ENCODE results near the gene FAAP100. TPM values are rescaled to one million over a fixed set of nuclear protein-coding genes. Genes with fewer than 3 reads are reported as not detected.

FAAP100 gene
- total RNA-seq, 1 donor from 2014 or later: 26.0 TPM

DNA sequence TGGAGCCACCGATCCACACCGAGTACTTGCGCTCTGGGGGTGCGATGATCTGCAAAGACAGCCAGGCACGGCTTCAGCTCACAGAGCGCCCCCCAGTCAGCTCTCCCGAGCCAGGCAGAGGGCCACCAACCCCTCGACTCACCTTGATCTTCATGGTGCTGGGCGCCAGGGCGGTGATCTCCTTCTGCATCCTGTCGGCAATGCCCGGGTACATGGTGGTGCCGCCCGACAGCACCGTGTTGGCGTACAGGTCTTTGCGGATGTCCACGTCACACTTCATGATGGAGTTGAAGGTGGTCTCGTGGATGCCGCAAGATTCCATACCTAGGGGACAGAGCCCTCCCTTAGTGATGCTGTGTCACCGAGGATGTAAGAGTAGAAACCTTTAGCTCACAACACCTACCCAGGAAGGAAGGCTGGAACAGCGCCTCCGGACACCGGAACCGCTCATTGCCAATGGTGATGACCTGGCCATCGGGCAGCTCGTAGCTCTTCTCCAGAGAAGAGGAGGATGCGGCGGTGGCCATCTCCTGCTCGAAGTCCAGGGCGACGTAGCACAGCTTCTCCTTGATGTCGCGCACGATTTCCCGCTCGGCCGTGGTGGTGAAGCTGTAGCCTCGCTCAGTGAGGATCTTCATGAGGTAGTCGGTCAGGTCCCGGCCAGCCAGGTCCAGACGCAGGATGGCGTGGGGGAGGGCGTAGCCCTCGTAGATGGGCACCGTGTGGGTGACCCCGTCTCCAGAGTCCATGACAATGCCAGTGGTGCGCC, 41.2 kb downstream of the FAAP100 start:
- peak; percentile 49 for DNase-seq

DNA sequence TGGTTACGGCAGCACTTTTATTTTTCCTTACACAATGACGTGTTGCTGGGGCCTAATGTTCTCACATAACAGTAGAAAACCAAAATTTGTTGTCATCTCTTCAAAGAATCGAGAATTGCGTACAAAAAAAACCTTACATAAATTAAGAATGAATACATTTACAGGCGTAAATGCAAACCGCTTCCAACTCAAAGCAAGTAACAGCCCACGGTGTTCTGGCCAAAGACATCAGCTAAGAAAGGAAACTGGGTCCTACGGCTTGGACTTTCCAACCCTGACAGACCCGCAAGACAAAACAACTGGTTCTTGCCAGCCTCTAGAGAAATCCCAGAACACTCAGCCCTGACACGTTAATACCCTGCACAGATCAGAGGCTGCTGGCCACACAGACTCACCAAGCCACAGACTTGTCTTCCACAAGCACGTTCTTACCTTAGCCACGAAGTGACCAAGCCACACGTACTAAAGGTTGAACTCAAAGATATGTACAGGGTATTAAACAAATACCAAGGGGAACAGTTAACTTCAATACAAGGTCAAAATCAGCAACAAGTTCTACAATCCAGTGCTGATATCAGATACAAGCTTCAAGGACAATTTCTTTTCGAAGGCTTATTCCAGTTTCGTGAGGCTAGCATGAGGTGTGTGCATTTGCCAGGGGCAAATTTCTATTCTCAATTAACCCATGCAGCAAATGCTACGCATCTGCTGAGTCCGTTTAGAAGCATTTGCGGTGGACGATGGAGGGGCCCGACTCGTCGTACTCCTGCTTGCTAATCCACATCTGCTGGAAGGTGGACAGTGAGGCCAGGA, 42.0 kb downstream of the FAAP100 start:
- DNase-seq: peak; percentile 31

DNA sequence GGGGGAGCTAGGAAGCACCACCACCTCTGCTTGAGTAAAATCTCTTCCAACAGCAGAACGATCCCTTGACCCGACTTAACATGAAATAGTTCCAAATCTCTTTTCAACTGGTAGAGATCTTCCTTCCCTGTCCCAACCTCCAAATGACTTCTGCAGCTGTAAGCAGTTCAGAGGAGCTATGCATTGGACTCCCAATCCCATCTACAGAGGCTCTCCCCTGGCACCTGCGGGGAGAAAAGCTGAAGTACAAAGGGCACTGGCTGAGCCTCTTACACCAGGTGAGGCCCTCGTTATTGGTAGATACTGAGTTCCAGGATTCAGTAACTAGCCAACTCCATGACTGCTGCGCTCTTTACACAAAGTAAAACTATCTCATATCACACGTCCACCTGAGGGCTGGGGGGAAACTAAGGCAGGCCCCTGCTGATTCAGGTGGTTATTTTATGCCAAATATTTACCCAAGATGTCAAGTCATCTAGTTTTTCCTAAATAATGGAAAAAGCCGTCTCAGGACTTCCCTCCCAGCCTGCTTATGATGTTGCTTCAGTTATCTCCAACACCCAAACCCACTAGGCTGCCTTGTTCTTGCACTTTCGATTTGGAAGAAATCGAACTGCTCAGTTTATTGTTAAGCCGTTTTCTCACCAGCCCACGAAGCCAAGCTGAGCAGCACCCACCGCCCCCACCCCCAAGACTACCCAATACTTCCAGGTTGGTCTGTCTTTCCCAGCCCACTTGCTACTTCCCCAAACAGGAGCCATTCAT, 42.8 kb downstream of the FAAP100 start:
- peak; percentile 24 for DNase-seq

DNA sequence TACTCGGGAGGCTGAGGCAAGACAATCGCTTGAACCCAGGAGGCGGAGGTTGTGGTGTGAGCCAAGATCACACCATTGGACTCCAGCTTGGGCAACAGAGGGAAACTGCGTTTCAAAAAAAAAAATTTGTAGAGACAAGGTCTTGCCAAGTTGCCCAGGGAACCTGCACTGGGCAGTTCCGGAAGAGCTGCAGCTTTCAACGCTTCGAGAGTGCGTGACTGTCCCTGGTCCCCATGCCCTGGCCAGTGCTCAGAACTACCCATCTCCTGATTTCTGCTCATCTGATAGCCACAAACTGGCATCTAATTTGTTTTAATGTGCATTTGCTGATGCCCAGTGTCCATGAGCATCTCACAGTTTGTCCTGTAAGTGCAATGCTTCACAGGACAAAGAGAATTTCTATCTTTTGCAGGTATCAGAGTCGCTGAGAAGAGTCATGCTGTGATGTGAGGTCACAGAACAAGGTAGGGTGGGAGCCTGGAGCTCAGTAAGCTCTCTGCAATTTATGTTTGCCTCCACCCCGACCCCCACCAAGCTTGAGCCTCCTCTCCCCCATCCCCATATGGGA, 43.4 kb downstream of the FAAP100 start:
- DNase-seq: peak; percentile 55

DNA sequence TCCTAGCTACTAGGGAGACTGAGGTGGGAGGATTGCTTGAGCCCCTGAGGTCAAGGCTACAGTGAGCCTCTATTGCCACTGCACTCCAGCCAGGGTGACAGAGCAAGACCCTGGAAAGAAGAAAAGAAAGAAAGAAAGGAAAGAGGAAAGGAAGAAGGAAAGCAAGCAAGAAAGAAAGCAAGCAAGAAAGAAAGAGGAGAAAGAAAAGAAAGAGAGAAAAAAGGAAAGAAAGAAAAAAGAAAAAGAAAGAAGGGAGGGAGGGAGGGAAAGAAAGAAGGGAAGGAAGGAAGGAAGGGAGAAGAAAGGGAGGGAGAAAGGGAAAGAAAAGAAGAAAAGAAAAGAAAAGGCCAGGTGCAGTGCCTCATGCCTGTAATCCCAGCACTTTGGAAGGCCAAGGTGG, 48.5 kb downstream of the FAAP100 start:
- DNase-seq: no peak

DNA sequence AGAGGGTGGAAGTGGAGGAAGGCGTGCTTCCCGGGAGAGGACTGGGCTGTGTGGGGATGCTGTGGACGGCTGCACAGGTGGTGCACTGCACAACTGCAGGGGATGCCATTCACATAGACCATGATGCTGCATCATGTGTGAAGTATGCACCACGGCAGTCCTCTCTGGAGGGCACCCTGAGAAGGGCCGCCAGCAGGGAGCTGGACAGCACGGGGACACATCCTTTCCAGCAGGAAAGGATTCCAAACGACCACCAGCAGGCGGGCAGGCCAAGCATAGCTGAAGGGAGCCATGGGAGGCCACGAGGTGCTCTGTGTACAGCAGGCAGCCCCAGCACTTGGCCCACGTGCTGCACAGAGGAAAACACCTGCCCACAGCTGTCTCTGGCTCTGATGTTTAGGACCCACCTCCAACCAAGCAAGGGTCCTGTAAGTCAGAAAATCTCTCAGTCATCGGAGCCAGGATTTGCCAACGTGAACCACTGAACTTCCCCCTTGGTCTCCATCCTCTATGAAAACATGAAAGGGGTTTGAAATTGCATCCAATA, 49.6 kb downstream of the FAAP100 start:
- DNase-seq: no peak

DNA sequence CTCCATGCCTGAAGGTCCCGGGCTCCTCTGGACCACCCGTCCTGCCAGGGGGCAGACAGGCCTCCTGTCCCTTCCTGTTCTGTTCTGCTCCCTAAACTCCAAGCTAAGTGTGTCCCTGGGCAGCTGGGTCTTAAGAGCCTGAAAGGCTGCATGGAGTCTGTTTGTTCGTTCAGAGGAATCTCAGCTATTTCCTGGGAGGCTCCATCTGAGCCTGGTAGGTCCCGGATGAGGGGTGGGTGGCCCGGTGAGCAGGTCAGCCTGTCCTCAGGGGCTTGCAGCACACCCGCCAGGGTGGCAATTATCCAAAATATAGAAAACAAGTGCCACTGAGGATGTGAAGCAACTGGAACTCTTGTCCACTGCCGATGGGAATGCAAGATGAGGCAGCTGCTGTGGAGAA, 52.1 kb downstream of the FAAP100 start:
- DNase-seq: peak; percentile 19

DNA sequence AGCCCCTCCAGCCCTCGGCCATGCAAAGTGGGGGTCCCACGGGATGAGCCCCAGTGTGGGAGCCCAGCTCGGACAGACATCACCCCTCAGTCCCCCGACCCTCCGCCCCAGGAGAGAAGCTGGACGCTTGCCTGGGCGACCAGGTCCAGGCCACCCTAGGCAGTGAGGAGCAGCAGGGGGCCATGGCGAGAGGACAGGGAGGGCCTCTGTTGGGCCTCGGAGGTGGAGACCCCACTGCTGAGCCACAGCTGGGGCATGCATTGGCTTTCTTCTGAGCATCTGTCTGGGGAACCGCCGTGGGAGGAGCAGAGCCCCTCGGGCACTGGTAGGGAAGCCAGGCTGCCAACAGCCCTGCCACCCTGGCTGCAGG, 52.6 kb downstream of the FAAP100 start:
- no peak for DNase-seq

DNA sequence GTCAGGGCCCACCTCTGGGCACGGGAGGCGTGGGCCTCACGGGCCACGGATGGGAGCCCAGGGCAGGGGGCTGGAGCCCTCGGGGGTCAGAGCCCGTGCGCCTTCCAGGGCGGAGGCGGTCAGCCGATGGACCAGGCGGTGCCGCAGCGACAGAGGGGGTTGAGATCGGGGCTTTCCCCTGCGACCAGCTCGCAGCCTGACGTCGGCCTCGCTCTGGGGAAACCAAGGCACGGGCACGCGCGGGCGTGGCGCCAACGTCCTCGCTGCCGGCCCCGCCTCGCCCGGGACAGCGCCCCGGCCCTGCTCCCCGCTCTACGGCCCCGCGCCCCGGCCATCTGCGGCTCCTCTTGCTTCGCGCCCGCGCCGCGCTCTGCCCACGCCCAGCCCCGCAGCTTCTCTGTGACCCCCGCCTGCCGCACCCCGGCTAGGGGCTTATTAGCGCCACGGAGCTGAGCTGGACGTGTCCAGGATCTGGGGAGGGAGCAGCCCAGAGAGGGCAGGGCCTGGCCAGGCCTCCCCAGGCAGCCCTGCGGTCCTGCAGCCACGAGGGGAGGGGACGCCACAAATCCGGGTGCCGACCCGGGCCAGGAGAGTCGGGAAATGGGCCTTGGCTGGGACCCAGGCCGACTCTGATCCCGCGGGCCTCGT, 53.1 kb downstream of the FAAP100 start:
- DNase-seq: no peak

DNA sequence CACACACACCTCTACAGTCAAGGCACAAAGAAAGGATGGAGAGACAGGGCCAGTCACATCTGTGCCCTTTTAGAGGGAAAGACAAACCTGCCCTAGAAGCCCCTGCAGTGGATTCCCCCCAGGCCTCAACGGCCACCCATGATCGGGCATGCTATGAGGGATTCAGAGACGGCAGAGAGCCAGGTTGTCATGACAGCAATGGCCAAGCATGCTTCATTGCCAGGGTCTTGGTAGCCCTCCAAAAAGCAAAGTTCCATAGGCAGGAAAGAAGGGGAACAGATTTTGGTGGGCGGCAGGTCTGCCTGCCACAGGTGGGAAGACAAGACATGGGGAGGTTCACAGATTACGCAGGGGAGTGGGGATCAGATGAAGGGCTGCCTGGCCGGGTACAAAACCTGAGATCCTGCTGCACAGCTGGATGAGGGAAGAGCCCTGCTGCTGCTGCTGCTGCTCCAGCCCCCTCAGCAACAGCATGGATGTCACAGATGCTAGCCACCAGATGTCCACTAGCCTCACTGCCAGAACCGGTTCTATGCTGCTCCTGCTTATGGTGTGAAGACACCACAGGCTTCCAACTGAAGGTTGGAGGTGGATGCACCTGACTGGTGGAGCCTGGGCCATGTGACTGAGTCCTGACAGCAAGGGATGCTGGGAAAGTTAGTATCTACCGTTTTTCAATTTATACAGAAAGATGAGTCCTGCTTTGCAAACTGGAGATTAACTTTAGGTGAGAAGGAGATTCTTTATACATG, 57.4 kb downstream of the FAAP100 start:
- no peak for DNase-seq

DNA sequence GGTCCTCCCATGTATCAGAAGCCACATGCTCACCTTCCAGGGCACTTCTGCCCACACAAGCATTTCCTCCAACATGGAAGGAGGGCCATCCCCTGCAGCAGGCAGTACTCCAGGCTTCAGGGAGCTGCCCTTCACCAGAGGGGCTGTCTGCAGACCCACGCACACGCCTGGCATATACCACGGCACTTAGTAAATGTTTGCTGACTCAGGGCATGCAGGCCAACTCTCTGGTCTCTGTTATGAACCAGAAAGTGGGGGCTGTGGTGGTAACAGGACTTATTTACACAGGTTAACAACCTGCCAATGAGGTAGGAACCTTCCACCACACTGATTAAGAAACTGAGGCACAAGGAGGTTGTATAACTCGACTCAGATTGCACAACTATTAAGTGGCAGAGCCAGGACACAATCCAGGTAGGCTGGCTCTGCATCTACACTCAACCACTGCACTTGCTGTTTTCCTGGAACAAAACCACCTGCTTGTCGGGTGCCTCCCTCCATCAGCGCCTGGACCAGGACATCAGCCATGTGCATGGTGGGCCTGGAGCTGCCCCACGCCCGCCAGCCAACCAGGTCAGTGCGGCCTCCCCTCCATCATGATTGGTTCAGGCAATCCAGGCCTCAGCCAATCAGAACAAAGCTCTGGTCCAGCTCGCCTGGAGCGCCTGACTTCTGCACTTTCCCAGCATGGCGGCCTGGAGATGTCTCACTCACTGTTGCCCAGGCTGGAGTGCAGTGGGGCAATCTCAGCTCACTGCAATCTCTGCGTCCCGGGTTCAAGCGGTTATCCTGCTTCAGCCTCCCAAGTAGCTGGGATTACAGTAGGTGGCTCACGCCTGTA, 58.7 kb downstream of the FAAP100 start:
- no peak for DNase-seq

DNA sequence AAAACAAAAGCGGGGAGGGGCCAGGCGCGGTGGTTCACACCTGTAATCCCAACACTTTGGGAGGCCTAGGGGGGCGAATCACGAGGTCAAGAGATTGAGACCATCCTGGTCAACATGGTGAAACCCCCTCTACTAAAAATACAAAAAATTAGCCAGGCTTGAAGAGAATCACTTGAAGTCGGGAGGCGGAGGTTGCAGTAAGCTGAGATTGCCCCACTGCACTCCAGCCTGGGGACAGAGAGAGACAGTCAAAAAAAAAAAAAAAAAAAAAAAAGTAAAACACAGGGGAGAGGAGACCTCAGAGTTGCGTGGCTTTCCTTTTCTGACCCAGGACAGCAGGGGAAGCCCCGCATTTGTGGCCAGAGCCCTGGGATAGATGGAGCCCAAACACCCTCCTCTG, 59.4 kb downstream of the FAAP100 start:
- no peak for DNase-seq

DNA sequence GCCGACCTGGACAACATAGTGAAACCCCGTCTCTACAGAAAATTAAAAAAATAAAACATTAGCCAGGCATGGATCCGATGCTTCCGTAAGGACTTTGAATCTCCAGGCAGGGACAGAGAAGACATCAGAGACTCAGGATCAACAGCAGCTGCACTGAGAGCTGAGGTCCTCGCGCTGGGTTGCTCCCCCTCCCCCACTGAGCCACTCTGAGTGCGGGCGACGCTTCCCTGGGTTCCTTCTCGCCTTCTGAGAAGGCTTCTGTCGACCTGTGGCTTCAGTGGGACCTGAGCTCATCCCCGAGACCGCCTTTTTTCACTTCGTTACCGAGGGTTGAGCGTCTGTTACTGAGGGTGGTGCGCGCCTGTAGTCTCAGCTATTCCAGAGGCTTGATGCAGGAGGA, 60.0 kb downstream of the FAAP100 start:
- DNase-seq: no peak

DNA sequence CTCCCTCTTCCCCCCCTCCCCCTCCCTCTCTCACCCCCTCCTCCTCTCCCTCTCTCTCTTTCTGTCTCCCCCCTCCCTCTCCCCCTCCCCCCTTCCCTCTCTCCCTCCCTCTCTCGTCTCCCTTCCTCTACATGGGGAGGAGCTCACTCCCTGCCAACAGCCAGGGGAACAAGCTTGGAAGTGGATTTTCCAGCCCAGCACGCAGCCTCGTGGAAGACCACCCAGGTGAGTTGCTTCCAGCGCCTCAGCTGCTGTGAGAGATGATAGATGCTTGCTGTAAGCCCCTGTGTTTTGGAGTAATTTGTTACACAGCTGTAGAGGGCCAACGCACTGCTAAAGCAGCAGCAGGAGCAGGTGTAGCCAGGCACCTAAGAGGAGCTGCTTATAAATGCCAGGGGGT, 60.4 kb downstream of the FAAP100 start:
- DNase-seq: no peak

DNA sequence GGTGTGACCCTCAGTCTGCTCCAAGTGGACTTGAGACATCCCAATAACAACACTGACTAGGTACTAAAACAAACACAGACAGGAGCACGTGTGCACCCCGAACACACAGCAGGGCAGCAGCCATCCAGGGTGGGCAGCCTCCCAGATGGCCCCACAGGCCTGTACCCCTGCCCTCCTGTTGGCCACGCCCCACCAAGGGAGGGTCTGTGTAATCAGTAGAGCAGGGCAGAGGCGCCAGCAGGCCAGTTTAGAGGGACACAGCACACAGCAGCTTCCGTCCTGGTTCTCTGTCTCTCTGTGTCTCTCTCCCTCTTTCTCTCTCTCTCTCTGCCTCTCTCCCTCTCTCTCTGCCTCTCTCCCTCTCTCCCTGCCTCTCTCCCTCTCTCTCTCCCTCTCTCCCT, 61.0 kb downstream of the FAAP100 start:
- DNase-seq: no peak

DNA sequence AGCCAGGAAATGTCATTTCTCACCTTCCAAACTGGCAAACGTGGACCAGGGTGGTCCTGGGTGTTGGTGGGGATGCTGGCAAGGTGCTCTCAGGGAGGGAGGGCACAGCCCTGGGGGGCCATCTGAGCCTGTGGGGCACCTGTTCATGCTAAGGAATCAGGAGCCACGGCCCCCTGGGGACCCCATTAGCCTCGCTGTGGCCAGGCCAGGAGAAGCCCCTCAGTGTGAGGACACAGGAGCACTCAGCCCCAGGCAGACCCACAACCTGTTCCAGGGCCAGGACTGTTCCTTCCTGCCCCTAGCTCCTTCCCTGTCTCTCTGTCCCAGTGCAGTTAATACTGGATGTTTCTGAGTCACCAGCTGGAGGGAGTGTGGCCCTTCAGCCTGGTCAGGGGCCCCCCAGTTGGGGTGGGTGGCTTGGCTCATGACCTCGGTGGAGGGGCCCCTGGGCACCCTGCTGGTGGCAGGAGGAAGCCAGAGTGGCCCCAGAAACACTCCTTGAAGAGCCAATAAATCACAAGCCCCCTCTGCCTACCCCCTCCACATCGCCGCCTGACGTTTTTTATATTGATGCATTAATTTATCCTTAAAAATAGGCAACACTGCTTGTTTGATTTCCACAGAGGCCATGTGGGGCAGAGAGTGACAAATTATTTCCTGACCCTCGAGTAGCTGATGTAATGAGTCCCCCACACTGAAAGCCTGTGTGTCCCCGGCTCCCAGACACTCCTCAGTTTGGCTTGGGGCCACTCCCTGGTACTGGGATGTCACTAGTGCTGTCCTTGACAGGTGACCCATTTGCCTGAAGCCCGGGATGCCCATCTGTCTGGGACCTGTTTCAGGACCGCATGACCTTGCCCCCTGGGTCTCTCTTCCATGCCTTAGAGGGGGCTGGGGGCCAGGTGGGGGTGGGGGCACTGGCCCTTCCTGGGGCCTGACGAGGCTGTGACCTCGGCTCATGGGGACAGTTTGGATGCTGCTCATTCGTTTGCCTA, 61.9 kb downstream of the FAAP100 start:
- DNase-seq: no peak

Measured in dermis blood vessel endothelial cell (primary cell).